ENCODE measurements around the gene TMCO4. TPM values are rescaled to one million over a fixed set of nuclear protein-coding genes. Genes with fewer than 3 reads are reported as not detected.

The TMCO4 gene
- total RNA-seq, 1 donor from 2014 or later = 28.7 TPM

DNA sequence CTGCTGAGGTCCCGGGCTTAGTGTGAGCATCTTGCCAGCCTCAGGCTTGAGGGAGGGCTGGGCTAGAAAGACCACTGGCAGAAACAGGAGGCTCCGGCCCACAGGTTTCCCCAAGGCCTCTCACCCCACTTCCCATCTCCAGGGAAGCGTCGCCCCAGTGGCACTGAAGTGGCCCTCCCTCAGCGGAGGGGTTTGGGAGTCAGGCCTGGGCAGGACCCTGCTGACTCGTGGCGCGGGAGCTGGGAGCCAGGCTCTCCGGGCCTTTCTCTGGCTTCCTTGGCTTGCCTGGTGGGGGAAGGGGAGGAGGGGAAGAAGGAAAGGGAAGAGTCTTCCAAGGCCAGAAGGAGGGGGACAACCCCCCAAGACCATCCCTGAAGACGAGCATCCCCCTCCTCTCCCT lies 142.2 kb downstream of the TMCO4 start:
- H3K4me1 ChIP-seq = peaks cover 42% of the 10 kb centered on the region
- intact Hi-C loops (cut with DNase I) = loop anchor here (10.0 kb wide), 1 partner anchor 443 kb away; the partner anchor contains the start of gene UBR4
- H3K27ac ChIP-seq = no peak overlapping the region
- peak in 1 of 2 donors; percentile 0 for TF ChIP-seq POLR2AphosphoS5 (IDR thresholded peaks at IDR 0.05; ENCODE audit: insufficient read depth in 1 of 2, low read depth in 1 of 2)
- TF ChIP-seq, protein P1, sequence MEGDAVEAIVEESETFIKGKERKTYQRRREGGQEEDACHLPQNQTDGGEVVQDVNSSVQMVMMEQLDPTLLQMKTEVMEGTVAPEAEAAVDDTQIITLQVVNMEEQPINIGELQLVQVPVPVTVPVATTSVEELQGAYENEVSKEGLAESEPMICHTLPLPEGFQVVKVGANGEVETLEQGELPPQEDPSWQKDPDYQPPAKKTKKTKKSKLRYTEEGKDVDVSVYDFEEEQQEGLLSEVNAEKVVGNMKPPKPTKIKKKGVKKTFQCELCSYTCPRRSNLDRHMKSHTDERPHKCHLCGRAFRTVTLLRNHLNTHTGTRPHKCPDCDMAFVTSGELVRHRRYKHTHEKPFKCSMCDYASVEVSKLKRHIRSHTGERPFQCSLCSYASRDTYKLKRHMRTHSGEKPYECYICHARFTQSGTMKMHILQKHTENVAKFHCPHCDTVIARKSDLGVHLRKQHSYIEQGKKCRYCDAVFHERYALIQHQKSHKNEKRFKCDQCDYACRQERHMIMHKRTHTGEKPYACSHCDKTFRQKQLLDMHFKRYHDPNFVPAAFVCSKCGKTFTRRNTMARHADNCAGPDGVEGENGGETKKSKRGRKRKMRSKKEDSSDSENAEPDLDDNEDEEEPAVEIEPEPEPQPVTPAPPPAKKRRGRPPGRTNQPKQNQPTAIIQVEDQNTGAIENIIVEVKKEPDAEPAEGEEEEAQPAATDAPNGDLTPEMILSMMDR (IDR thresholded peaks at IDR 0.05) = no peak
- H3K27me3 ChIP-seq = no peaks in the 10 kb centered on the region
- no peak for DNase-seq (ENCODE audit: extremely low spot score in 2 of 2)
- no peak overlapping the region for H3K4me3 ChIP-seq
- H3K36me3 ChIP-seq = peaks cover 0 to 40% of the 10 kb centered on the region in 2 donors
- no peaks in the 10 kb centered on the region for H3K9me3 ChIP-seq

DNA sequence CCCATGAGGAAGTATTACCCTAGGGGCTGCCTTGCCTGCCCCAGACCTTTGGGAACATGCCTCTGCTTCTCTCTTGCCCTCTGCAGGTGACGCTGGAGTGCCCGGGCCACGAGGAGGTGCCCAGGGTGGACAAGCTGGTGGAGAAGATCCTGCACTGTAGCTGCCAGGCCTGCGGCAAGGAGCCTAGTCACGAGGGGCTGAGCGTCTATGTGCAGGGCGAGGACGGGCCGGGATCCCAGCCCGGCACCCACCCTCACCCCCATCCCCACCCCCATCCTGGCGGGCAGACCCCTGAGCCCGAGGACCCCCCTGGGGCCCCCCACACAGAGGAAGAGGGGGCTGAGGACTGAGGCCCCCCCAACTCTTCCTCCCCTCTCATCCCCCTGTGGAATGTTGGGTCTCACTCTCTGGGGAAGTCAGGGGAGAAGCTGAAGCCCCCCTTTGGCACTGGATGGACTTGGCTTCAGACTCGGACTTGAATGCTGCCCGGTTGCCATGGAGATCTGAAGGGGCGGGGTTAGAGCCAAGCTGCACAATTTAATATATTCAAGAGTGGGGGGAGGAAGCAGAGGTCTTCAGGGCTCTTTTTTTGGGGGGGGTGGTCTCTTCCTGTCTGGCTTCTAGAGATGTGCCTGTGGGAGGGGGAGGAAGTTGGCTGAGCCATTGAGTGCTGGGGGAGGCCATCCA lies 142.8 kb downstream of the TMCO4 start:
- Histone ChIP-seq H3K4me3 (no peak overlapping the region), H3K36me3 (peaks cover 0 to 40% of the 10 kb centered on the region in 2 donors), H3K9me3 (no peaks in the 10 kb centered on the region), H3K27me3 (no peaks in the 10 kb centered on the region), H3K4me1 (peaks cover 48% of the 10 kb centered on the region), H3K27ac (no peak overlapping the region)
- intact Hi-C loops (cut with DNase I) = loop anchor here (10.0 kb wide), 1 partner anchor 442 kb away; the partner anchor contains the start of gene UBR4
- no peak for DNase-seq (ENCODE audit: extremely low spot score in 2 of 2)
- TF ChIP-seq, protein P1 (IDR thresholded peaks at IDR 0.05) = no peak
- TF ChIP-seq POLR2AphosphoS5 (IDR thresholded peaks at IDR 0.05; ENCODE audit: insufficient read depth in 1 of 2, low read depth in 1 of 2) = no peak
- no peak for TF ChIP-seq POLR2A (IDR thresholded peaks at IDR 0.05)

DNA sequence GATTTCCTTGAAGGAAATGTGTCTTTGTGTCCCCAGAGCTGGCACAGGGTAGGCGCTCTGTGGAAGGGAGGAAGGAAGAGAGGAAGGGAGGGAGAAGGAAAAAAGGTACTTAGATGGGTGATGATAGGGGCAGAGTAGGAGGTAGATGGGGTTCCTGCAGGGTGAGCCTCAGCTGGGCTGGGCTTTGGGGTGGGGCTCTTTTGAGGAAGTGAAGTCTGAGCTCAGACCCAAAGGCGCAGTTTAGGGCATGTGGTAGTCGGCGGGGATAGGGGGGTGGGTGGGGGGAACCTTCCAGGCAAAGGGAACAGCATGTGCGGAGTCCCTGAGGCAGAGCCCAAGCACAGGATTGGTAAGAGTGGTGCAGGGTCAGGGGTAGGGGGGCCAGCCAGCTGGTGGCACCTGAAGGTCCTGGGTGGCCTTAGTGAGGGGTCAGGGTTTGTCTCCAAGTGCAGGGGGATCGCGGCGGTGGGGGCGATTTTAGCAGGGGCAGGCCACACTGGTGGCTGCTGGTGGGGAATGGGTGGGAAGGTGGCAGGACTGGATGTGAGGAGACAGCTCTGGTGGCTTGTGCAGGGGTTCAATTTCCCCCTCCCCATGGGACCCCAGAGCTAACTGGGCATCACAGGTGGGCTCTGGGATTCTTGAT lies 143.5 kb downstream of the TMCO4 start:
- H3K4me1 ChIP-seq = peaks cover 54% of the 10 kb centered on the region
- no peaks in the 10 kb centered on the region for H3K27me3 ChIP-seq
- H3K27ac ChIP-seq = peak overlapping the region; percentile 69

DNA sequence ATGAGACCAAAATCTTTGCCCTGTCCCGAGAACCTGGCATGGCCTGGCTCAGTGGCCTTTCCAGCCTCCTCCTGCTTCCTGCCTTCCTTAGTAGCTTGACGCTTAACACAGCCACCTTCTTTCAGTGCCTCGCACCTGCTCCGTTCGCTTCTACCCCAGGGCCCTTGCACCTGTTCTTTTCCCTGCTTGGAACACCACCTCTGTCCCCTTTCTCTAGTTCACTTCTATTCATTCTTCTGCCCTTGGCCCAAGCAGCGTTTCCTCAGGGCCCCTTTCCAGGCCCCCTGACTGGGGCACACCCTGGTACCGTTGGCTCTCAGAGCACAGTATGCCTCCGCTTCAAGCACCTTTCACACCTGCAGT lies 144.0 kb downstream of the TMCO4 start:
- TF ChIP-seq POLR2A (IDR thresholded peaks at IDR 0.05) (no peak), POLR2AphosphoS5 (IDR thresholded peaks at IDR 0.05; ENCODE audit: insufficient read depth in 1 of 2, low read depth in 1 of 2) (no peak)
- TF ChIP-seq, protein P1 (IDR thresholded peaks at IDR 0.05) = no peak
- Histone ChIP-seq H3K36me3 (peaks cover 0 to 40% of the 10 kb centered on the region in 2 donors), H3K4me1 (peaks cover 60% of the 10 kb centered on the region), H3K27ac (peak overlapping the region; percentile 69), H3K27me3 (no peaks in the 10 kb centered on the region), H3K4me3 (no peak overlapping the region), H3K9me3 (no peaks in the 10 kb centered on the region)
- DNase-seq (ENCODE audit: extremely low spot score in 2 of 2) = no peak
- intact Hi-C loops (cut with DNase I) = loop anchor here (10.0 kb wide), 1 partner anchor 441 kb away; the partner anchor contains the start of gene UBR4

More for the DNA sequence above, 143.5 kb downstream of the TMCO4 start:
- intact Hi-C loops (cut with DNase I) = loop anchor here (10.0 kb wide), 1 partner anchor 441 kb away; the partner anchor contains the start of gene UBR4
- H3K4me3 ChIP-seq = no peak overlapping the region
- H3K9me3 ChIP-seq = no peaks in the 10 kb centered on the region
- peaks cover 0 to 40% of the 10 kb centered on the region in 2 donors for H3K36me3 ChIP-seq
- no peak for TF ChIP-seq POLR2A (IDR thresholded peaks at IDR 0.05)
- TF ChIP-seq, protein P1 (IDR thresholded peaks at IDR 0.05) = no peak
- no peak for TF ChIP-seq POLR2AphosphoS5 (IDR thresholded peaks at IDR 0.05; ENCODE audit: insufficient read depth in 1 of 2, low read depth in 1 of 2)
- no peak for DNase-seq (ENCODE audit: extremely low spot score in 2 of 2)
